Activated CD4-positive, alpha-beta memory T cell treated with anti-CD3 and anti-CD28 coated beads, Interleukin-2, amount 10 ng/mL, durations not matched to agents 7 days and 5 days (primary cell): ENCODE measurements around the gene SLC7A4. TPM values are rescaled to one million over a fixed set of nuclear protein-coding genes. Genes with fewer than 3 reads are reported as not detected.
A peak's percentile ranks its signal among the peaks of the same experiment; 100 is the strongest.

ENCODE experiments used
- CTCF ChIA-PET: fragments of 350-600 bp; sonication (Branson Sonifier 250); formaldehyde crosslinking; loops from one replicate; lab custom pipeline; 2021; ENCODE audit warnings: antibody characterized with exemption, inconsistent platforms; lab: Charles Lee
- POLR2A ChIA-PET: fragments of 350-600 bp; sonication (Branson Sonifier 250); formaldehyde crosslinking; loops from one replicate; lab custom pipeline; 2021; ENCODE audit warnings: antibody characterized with exemption; lab: Charles Lee
- DNase-seq: peaks from one replicate; pipeline ENCODE4 v3.0.0-alpha.2; 2020
- H3K27ac Mint-ChIP-seq: one replicate; pipeline ENCODE4 v1.8.0; 2021; ENCODE audit warnings: mild to moderate bottlenecking, mixed read lengths
- H3K27me3 Mint-ChIP-seq: one replicate; pipeline ENCODE4 v1.8.0; 2021; ENCODE audit warnings: mixed read lengths
- H3K36me3 Mint-ChIP-seq: one replicate; pipeline ENCODE4 v1.8.0; 2021; ENCODE audit warnings: low read depth, mixed read lengths
- H3K4me1 Mint-ChIP-seq: one replicate; pipeline ENCODE4 v1.8.0; 2021; ENCODE audit warnings: mixed read lengths
- H3K4me3 Mint-ChIP-seq: one replicate; pipeline ENCODE4 v1.8.0; 2021; ENCODE audit warnings: mild to moderate bottlenecking, mixed read lengths
- H3K9me3 Mint-ChIP-seq: one replicate; pipeline ENCODE4 v1.8.0; 2021; ENCODE audit warnings: mixed read lengths
- total RNA-seq, 2 experiments: library from RNA; stranded (reverse); gene quantifications; one replicate each; pipeline ENCODE4 v1.2.3, GENCODE V29; 2021

The SLC7A4 gene
- total RNA-seq, 2 experiments from 2014 or later, result not detected

GRCh38 chr22:20982563-20982882 is 49.8 kb downstream of the SLC7A4 start:
- Mint-ChIP-seq H3K4me3 (peak overlapping the region; percentile 89), H3K9me3 (peaks cover 8% of the 10 kb centered on the region), H3K36me3 (peaks cover 25% of the 10 kb centered on the region), H3K4me1 (peaks cover 39% of the 10 kb centered on the region), H3K27ac (peak overlapping the region; percentile 80), H3K27me3 (no peaks in the 10 kb centered on the region)
- DNase-seq, result no peak
- CTCF ChIA-PET, result interaction anchor here (1.0 to 1.3 kb wide), 2 partner anchors 18 to 20 kb away, joined by 4 to 7 read pairs; partner anchors contain the start of gene THAP7
- POLR2A ChIA-PET, result interaction anchor here (0.6 to 2.7 kb wide), 6 partner anchors 8 to 519 kb away, joined by 3 to 48 read pairs (median 4); partner anchors contain the start of genes P2RX6 and THAP7

GRCh38 chr22:20981787-20982562 is 50.4 kb downstream of the SLC7A4 start, which contains the start of gene LZTR1:
LZTR1 (plus strand) TSS chr22:20982297; CDS start chr22:20982372, 75 bp downstream.
- peaks cover 24% of the 10 kb centered on the region for H3K36me3 Mint-ChIP-seq
- H3K27ac Mint-ChIP-seq, result peak within 1 kb of the TSS; percentile 83
- peak within 1 kb of the TSS; percentile 89 for H3K4me3 Mint-ChIP-seq
- peaks cover 8% of the 10 kb centered on the region for H3K9me3 Mint-ChIP-seq
- peak; percentile 85 for DNase-seq
- H3K4me1 Mint-ChIP-seq, result peaks cover 39% of the 10 kb centered on the region
- no peaks in the 10 kb centered on the region for H3K27me3 Mint-ChIP-seq
- CTCF ChIA-PET, result interaction anchor here (1.0 to 1.3 kb wide), 2 partner anchors 19 to 20 kb away, joined by 4 to 7 read pairs; partner anchors contain the start of gene THAP7
- POLR2A ChIA-PET, result interaction anchor here (0.6 to 2.7 kb wide), 7 partner anchors 9 to 519 kb away, joined by 3 to 48 read pairs (median 3); partner anchors contain the start of genes P2RX6 and THAP7

GRCh38 chr22:20980938-20981722 is 51.2 kb downstream of the SLC7A4 start:
- Mint-ChIP-seq H3K4me3 (peak overlapping the region; percentile 89), H3K36me3 (peaks cover 18% of the 10 kb centered on the region), H3K27me3 (no peaks in the 10 kb centered on the region), H3K27ac (peak overlapping the region; percentile 83), H3K4me1 (peaks cover 39% of the 10 kb centered on the region), H3K9me3 (peaks cover 8% of the 10 kb centered on the region)
- no peak for DNase-seq
- POLR2A ChIA-PET, result interaction anchor here (1.2 to 2.7 kb wide), 3 partner anchors 9 to 28 kb away, joined by 3 to 48 read pairs (median 3); partner anchors contain the start of gene THAP7
- CTCF ChIA-PET, result interaction anchor here (1.3 kb wide), 1 partner anchor 20 kb away, joined by 7 read pairs; no protein-coding TSS in a partner anchor

GRCh38 chr22:20980523-20980922 is 51.8 kb downstream of the SLC7A4 start:
- CTCF ChIA-PET, result no interaction called here
- H3K4me3 Mint-ChIP-seq, result peak overlapping the region; percentile 89
- peaks cover 12% of the 10 kb centered on the region for H3K36me3 Mint-ChIP-seq
- POLR2A ChIA-PET, result interaction anchor here (1.2 kb wide), 1 partner anchor 8 kb away, joined by 3 read pairs; no protein-coding TSS in a partner anchor
- H3K27ac Mint-ChIP-seq, result no peak overlapping the region
- no peak for DNase-seq
- H3K9me3 Mint-ChIP-seq, result peaks cover 8% of the 10 kb centered on the region
- no peaks in the 10 kb centered on the region for H3K27me3 Mint-ChIP-seq
- peaks cover 39% of the 10 kb centered on the region for H3K4me1 Mint-ChIP-seq

GRCh38 chr22:20979940-20980453 is 52.4 kb downstream of the SLC7A4 start:
- Mint-ChIP-seq H3K4me3 (no peak overlapping the region), H3K4me1 (peaks cover 39% of the 10 kb centered on the region), H3K36me3 (peaks cover 12% of the 10 kb centered on the region), H3K27me3 (no peaks in the 10 kb centered on the region), H3K9me3 (peaks cover 8% of the 10 kb centered on the region), H3K27ac (no peak overlapping the region)
- DNase-seq, result no peak
- ChIA-PET POLR2A (interaction anchor here (1.1 to 1.2 kb wide), 2 partner anchors 8 to 22 kb away, joined by 3 to 4 read pairs; partner anchors contain the start of gene THAP7), CTCF (no interaction called here)

GRCh38 chr22:20979243-20979809 is 53.0 kb downstream of the SLC7A4 start:
- H3K27ac Mint-ChIP-seq, result no peak overlapping the region
- ChIA-PET CTCF (no interaction called here), POLR2A (interaction anchor here (1.1 kb wide), 1 partner anchor 23 kb away, joined by 4 read pairs; the partner anchor contains the start of gene THAP7)
- H3K27me3 Mint-ChIP-seq, result no peaks in the 10 kb centered on the region
- H3K36me3 Mint-ChIP-seq, result peaks cover 12% of the 10 kb centered on the region
- DNase-seq, result peak; percentile 62
- peaks cover 39% of the 10 kb centered on the region for H3K4me1 Mint-ChIP-seq
- H3K4me3 Mint-ChIP-seq, result peak overlapping the region; percentile 21
- peaks cover 8% of the 10 kb centered on the region for H3K9me3 Mint-ChIP-seq

Other genes with a start within 250 kb of the SLC7A4 start
- gene PI4KA, start 173.8 kb downstream of the SLC7A4 start, total RNA-seq, result 100 to 1,000 TPM in 1 of 2 experiments, 10 to 100 TPM in 1; 85.8 to 100 TPM
- 10 to 100 TPM; 34.7 to 35.6 TPM for gene SNAP29, start 173.6 kb downstream of the SLC7A4 start, total RNA-seq
- 10 to 100 TPM; 84.8 to 88.2 TPM for gene CRKL, start 115.2 kb downstream of the SLC7A4 start, total RNA-seq
- gene AIFM3, start 65.3 kb downstream of the SLC7A4 start, total RNA-seq, result under 1 TPM; 0.23 to 0.58 TPM
- gene LZTR1, start 50.3 kb downstream of the SLC7A4 start, total RNA-seq, result 10 to 100 TPM; 53.3 to 60.3 TPM
- gene THAP7, start 30.4 kb downstream of the SLC7A4 start, total RNA-seq, result 10 to 100 TPM; 24.7 to 25.4 TPM
- gene P2RX6, start 17.4 kb downstream of the SLC7A4 start, total RNA-seq, result under 1 TPM; 0.08 to 0.23 TPM
- not detected for gene LRRC74B, start 13.4 kb upstream of the SLC7A4 start, total RNA-seq